Left ventricle myocardium superior (tissue), 1 donor: ENCODE data around the gene KRTAP15-1. TPM values are rescaled to one million over a fixed set of nuclear protein-coding genes. Genes with fewer than 3 reads are reported as not detected.

Experiments
- ATAC-seq: fragments of 200-7000 bp; cut with Tn5 transposase; one replicate; pipeline ENCODE4 v1.9.1; 2020; ENCODE audit warnings: mild to moderate bottlenecking, moderate library complexity
- DNase-seq: peaks from one replicate; pipeline ENCODE4 v3.0.0-alpha.2; 2020
- intact Hi-C: fragments of 100-400 bp; cut with micrococcal nuclease; formaldehyde crosslinking; loops from one replicate; pipeline ENCODE4 v1.11.0; 2022
- total RNA-seq: library from RNA; stranded (reverse); fragmentation: NEBNext Ultra II Directional; extraction: Animal tissue kit (Norgen Biotek cat#: 25700); gene quantifications from one replicate; pipeline ENCODE4 v1.2.1, GENCODE V29; 2021
- donor health status: DM: no; HTN: yes; CAD: no; lungs with severe emphysema.

KRTAP15-1 gene
- total RNA-seq, 1 donor from 2014 or later: not detected

GRCh38 chr21:30480145-30480544 is 40.1 kb downstream of the KRTAP15-1 start, which contains the start of gene KRTAP19-1:
Gene KRTAP19-1, minus strand, starts transcription at chr21:30480367. Its CDS starts 50 bp downstream, at chr21:30480317.
- no peak for DNase-seq
- intact Hi-C loops: no loop called here
- ATAC-seq: no peak

GRCh38 chr21:30482130-30482529 is 42.1 kb downstream of the KRTAP15-1 start:
- peak; percentile 88 for ATAC-seq
- no peak for DNase-seq
- intact Hi-C loops: no loop called here

GRCh38 chr21:30486180-30486579 is 46.1 kb downstream of the KRTAP15-1 start:
- DNase-seq: no peak
- intact Hi-C loops: no loop called here
- no peak for ATAC-seq

- DNase-seq (no peak), ATAC-seq (no peak)
- intact Hi-C loops: no loop called here
These were observed 47.3 kb downstream of the KRTAP15-1 start, which contains the start of gene KRTAP19-2 for GRCh38 chr21:30487336-30487735. Gene KRTAP19-2, minus strand, starts transcription at chr21:30487436. Its CDS starts 88 bp downstream, at chr21:30487348.

Other genes starting within 250 kb of the KRTAP15-1 start
- gene CLDN8, start 224.2 kb upstream of the KRTAP15-1 start, total RNA-seq: not detected
- not detected for gene KRTAP24-1, start 157.3 kb upstream of the KRTAP15-1 start, total RNA-seq
- not detected for gene KRTAP25-1, start 150.8 kb upstream of the KRTAP15-1 start, total RNA-seq
- gene KRTAP26-1, start 120.0 kb upstream of the KRTAP15-1 start, total RNA-seq: not detected
- gene KRTAP27-1, start 102.6 kb upstream of the KRTAP15-1 start, total RNA-seq: not detected
- gene KRTAP23-1, start 91.7 kb upstream of the KRTAP15-1 start, total RNA-seq: not detected
- gene KRTAP13-2, start 68.0 kb upstream of the KRTAP15-1 start, total RNA-seq: not detected
- not detected for gene KRTAP13-1, start 44.2 kb upstream of the KRTAP15-1 start, total RNA-seq
- gene KRTAP13-3, start 14.3 kb upstream of the KRTAP15-1 start, total RNA-seq: not detected
- not detected for gene KRTAP13-4, start 10.1 kb upstream of the KRTAP15-1 start, total RNA-seq
- not detected for gene KRTAP19-1, start 40.1 kb downstream of the KRTAP15-1 start, total RNA-seq
- gene KRTAP19-2, start 47.2 kb downstream of the KRTAP15-1 start, total RNA-seq: not detected
- gene KRTAP19-3, start 51.7 kb downstream of the KRTAP15-1 start, total RNA-seq: not detected
- not detected for gene KRTAP19-4, start 56.9 kb downstream of the KRTAP15-1 start, total RNA-seq
- not detected for gene KRTAP19-5, start 61.9 kb downstream of the KRTAP15-1 start, total RNA-seq
- not detected for gene KRTAP19-6, start 101.6 kb downstream of the KRTAP15-1 start, total RNA-seq
- not detected for gene KRTAP19-7, start 121.0 kb downstream of the KRTAP15-1 start, total RNA-seq
- gene KRTAP22-2, start 150.1 kb downstream of the KRTAP15-1 start, total RNA-seq: not detected
- gene KRTAP6-3, start 152.2 kb downstream of the KRTAP15-1 start, total RNA-seq: not detected
- gene KRTAP6-2, start 158.6 kb downstream of the KRTAP15-1 start, total RNA-seq: not detected
- gene KRTAP22-1, start 160.8 kb downstream of the KRTAP15-1 start, total RNA-seq: not detected
- not detected for gene KRTAP6-1, start 173.7 kb downstream of the KRTAP15-1 start, total RNA-seq
- gene KRTAP20-1, start 176.2 kb downstream of the KRTAP15-1 start, total RNA-seq: not detected
- gene KRTAP20-4, start 180.4 kb downstream of the KRTAP15-1 start, total RNA-seq: not detected
- not detected for gene KRTAP20-2, start 194.9 kb downstream of the KRTAP15-1 start, total RNA-seq
- not detected for gene KRTAP20-3, start 202.6 kb downstream of the KRTAP15-1 start, total RNA-seq